ENCODE results near the gene COL4A1.

The COL4A1 gene

GRCh38 chr13:110308656-110309359, 1.9 kb upstream of the COL4A1 start:
- DNase-seq: no peak

- DNase-seq: no peak
Measured at GRCh38 chr13:110307767-110308655, 1.1 kb upstream of the COL4A1 start.

- no peak for DNase-seq
Measured at GRCh38 chr13:110306340-110306959, 507 bp downstream of the COL4A1 start.

GRCh38 chr13:110305949-110306339, 1.0 kb downstream of the COL4A1 start:
- no peak for DNase-seq

- DNase-seq: no peak
Measured at GRCh38 chr13:110305544-110305943, 1.4 kb downstream of the COL4A1 start.

GRCh38 chr13:110305001-110305400, 2.0 kb downstream of the COL4A1 start:
- DNase-seq: no peak

GRCh38 chr13:110304256-110304655, 2.7 kb downstream of the COL4A1 start:
- no peak for DNase-seq

GRCh38 chr13:110303644-110304043, 3.3 kb downstream of the COL4A1 start:
- DNase-seq: no peak

GRCh38 chr13:110302997-110303396, 4.0 kb downstream of the COL4A1 start:
- DNase-seq: no peak

GRCh38 chr13:110301606-110302553, 5.1 kb downstream of the COL4A1 start:
- DNase-seq: no peak

GRCh38 chr13:110301083-110301482, 5.9 kb downstream of the COL4A1 start:
- no peak for DNase-seq

GRCh38 chr13:110300090-110300815, 6.7 kb downstream of the COL4A1 start:
- no peak for DNase-seq

GRCh38 chr13:110299283-110299840, 7.6 kb downstream of the COL4A1 start:
- DNase-seq: no peak

- no peak for DNase-seq
Measured at GRCh38 chr13:110298505-110299282, 8.3 kb downstream of the COL4A1 start.

- DNase-seq: no peak
Measured at GRCh38 chr13:110297766-110298504, 9.0 kb downstream of the COL4A1 start.

- DNase-seq: no peak
Measured at GRCh38 chr13:110297011-110297410, 9.9 kb downstream of the COL4A1 start.

GRCh38 chr13:110294622-110295021, 12.3 kb downstream of the COL4A1 start:
- DNase-seq: no peak

- DNase-seq: no peak
Measured at GRCh38 chr13:110294146-110294545, 12.8 kb downstream of the COL4A1 start.

GRCh38 chr13:110293649-110294048, 13.3 kb downstream of the COL4A1 start:
- DNase-seq: no peak

GRCh38 chr13:110293037-110293436, 13.9 kb downstream of the COL4A1 start:
- no peak for DNase-seq

Measured in activated CD4-positive, alpha-beta T cell treated with anti-CD3 and anti-CD28 coated beads, Interleukin-2, amount 50 U/mL, for 4 hours (primary cell).